IPS DF 4.7 (cell line): ENCODE results near the gene RAET1E.
"Not testable (repeated sequence)": the region's sequence is repeated elsewhere in the genome, so short reads cannot be mapped to it uniquely, and the experiment has no call there.

Experiments used
- DNase-seq: peaks from one replicate; pipeline ENCODE4 v3.0.0-alpha.2; 2013; ENCODE audit warnings: low spot score; ENCODE audit errors: extremely low read depth

RAET1E gene

DNA sequence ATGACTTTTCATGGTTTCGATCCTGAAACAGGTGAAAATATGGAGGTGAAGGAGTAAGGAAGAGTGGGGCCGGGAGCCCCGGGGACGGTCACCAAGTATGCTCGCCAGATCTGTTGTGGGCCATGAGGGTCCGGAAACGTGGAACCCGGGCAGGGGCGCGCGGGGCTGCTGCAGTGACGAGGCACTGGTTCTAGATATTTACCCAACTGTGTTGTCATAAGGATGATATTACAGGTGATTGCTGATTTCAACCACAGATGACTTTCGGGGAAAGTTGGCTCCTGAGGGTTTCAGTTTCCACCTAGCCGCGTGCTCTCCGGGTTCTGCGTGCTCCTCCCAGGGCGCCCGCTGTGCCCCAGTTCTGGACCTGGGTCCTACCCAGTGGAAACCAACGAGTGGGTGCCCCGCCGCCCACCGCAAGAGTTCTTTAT lies 12.8 kb upstream of the RAET1E start:
- DNase-seq, result no peak

DNA sequence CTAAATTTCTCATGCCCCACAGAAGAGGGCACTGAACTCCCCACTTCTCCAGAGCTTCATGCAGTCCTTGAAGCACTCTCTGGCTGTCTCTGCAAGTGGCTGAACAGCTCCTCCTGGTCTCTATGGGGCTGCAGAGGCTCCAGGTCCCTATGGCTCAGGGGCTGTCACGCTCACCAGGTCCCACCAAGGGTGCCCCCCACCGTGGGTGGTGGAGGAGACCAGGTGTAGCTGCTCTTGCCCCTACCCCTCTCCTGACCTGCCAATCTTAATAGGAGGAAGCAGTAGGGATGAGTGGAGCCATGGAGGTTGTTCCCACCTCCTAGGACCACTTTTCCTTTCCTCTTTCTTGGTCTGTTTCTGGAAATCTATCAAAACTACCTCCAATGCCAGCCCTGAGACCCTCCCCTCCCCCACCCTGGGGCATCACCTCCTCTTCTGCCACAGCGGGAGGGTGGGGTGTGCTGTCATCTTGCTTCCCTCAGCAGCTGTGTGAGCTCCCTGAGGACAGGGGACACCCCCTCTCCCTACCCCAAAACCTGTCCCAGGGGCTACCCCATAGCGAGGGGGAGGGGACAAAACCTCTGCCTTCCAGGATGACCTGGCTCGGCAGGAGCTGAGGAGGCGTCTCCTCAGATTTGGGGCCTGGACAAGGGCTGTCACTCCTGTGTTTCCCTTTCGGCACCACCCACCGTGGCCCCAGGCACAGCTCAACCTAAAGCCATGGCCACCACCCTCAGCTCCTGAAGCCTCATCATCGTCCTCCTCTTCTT lies 12.0 kb upstream of the RAET1E start:
- no peak for DNase-seq

DNA sequence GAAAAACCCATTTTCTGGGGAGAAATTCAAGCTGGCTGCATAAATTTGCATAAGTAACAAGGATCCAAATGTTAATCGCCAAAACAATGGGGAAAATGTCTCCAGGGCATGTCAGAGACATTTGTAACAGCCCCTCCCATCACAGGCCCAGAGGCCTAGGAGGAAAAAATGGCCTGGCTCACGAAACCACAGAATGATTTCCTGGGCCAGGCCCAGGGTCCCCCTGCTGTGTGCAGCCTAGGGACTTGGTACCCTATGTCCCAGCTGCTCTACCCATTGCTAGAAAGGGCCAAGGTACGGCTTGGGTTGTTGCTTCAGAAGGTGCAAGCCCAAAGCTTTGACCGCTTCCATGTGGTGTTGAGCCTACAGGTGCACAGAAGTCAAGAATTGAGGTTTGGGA lies 10.6 kb upstream of the RAET1E start:
- DNase-seq, result not testable (repeated sequence)

DNA sequence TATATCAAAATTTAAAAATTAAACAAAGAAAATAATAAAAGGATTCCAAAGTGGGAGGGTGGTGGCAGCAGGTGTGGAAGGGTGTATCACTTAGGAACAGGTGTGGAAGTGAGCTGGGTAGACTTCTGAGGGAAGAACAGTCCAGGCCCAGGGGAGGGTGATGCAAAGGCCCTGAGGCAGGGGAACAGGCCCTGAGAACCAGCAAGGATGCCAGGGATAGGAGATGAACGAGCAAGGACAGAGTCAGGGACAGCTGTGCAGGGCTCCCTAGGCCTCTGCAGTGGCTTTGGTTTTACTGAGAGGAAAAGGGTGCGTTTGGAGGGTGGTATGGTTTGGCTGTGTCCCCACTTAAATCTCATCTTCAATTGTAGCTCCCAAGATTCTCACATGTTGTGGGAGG lies 9.4 kb upstream of the RAET1E start:
- DNase-seq, result no peak

DNA sequence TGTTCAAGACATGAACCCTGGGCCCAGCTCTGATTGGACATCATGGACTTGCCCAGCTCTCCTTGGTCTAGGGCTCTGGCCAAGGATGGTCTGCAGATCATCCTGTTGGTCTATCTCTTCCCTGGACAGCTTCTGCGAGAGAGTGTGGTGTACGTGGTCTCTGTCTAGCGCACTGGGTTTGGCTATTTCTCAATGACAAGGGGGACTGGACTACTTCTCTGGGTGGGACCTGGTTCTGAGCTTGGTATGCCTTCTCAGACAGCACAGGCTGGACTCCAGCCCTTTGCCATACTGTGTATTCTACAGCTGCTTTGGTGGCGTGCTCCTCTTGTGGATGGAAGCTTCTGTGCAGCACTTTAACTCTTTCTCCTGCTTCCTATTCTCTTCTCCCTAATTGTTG lies 8.5 kb upstream of the RAET1E start:
- DNase-seq, result no peak

DNA sequence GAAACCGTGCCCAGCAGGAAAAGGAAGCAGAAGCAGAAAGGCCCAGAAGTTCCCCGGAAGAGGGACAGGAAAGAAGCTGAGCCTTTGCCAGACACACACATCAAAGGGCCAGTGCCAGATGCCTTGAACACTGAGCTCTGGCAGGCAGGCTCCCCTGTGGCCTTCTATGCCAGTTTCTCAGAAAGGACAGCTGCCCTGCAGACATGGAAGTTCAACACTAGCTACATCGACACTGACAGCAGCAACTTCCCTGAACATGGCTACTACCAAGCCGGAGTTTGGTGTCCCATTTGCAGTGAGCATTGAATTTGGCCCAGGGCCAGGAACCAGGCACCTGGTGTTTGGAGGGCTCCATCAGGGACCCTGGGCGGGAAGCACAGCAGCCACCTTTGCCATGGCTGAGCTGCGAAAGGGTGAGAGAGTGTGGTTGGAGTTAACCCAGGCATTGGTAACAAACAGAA lies 8.0 kb upstream of the RAET1E start:
- DNase-seq, result no peak

DNA sequence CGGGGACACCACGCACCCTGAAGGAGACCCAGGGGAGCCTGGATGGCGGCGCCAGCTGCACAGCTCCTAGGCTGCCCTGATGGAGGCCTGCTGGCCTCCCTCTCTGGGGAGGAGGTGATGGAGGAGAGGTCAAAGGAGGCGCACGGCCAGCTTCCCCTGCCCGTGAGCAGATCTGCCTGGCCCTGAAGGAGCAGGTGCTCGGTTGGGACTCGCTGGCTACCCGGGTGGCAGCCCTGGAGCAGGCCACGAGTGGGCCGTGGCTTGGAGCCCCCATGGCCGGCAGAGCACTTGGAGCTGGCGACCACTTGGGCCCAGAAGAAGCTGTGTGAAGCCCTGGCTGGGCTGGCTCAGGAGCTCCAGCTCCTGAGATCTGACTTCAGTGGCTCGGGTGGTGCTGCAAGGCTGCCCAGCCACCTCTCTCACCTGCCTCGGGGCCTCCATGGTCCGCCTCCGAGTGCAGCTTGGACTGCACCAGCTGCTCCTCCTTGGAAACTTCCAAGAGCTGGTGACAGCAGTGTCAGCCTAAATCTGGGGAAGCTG lies 7.5 kb upstream of the RAET1E start:
- no peak for DNase-seq

DNA sequence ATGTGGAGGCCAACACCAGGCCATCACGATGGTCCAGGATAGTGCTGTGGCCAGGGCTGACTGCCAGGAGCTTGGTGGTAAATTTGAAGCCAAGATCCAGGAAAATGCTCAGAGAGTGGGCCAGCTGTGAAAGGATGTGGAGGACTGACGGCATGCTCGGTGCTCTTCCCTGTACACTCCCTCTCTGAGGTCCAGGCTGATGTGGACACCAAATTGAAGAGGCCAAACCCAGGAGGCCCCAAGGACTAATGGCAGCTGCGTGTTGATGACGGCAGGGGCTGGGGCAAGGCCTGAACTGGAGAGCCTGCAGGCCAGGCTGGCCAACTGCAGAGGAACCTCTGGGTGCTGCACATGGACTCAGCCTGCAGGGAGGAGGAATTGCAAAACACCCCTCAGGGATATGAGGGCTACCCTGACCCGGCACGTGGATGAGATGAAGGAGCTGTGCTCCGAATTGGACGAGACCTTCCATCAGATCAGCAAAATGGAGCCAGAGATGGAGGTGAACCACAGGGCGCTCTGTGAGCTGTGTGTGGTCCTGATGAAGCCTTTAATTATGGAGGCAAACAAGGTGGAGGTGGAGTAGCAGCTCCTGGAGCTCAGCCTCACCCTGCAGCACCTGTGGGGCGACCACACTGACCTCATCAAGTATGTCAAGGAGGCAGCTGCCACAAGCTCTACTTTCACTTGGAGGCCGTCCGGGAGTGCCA lies 6.9 kb upstream of the RAET1E start:
- no peak for DNase-seq

DNA sequence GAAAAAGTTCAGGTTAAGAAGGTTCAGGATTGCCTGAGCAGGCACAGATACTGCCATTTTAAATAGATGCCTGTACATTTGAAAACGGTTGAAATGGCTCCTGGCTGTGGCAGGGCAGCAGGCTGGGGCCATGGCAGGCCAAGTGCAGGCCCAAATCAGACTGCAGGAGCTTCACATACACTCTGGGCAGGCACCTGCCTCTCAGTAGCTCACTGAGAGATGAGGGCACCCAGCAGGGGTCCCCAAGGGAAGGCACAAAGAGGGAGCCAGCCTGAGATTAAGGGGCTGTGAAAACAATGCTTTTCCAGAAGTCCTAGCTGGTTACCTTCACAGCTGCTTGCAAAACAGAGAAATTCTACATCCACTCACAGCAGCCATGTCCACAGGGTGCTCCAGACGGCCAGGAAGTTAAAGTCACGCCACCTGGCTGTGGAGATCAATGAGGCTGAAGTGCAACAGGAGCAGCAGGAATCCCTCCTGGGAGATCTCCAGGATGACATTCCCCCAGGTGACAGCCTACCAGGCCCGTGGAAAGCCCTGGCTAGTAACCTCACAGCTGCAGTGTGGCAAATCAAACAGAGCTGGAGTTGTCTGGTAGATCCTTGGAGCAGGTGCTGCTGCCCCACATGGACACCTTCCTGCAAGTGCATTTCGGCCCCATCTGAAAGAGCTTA lies 6.2 kb upstream of the RAET1E start:
- DNase-seq, result no peak

DNA sequence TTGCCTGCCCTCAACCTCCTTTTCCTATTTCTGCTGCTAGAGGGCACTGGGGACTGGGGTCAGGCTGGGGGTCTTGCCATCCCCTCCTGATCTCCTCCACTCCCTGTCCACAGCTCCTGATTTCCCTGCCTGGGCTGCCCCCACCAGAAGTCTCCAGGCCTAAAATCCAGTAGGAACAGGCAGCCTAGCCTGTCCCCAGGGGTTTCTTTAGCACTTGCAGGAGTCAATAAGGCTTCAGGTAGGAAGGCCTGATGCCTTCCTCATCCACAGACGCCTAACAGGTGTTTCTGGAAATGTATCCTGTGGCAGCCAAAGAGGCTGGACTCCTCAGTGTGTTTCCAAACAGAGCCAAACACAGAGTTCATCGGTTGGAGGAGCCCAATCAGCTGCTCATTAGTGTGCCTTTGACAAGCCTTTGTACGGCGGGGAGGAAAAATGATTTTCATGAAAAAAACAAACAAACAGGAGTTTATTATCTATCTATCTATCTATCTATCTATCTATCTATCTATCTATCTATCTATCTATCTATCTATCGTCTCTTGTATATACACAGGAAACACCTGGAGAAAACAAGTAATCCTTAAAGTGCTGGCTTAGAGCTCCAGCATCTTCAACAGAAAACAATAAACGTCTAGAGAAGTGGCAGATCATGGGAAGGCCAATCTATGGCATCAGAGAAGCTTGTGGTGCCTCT lies 3.7 kb upstream of the RAET1E start:
- no peak for DNase-seq

DNA sequence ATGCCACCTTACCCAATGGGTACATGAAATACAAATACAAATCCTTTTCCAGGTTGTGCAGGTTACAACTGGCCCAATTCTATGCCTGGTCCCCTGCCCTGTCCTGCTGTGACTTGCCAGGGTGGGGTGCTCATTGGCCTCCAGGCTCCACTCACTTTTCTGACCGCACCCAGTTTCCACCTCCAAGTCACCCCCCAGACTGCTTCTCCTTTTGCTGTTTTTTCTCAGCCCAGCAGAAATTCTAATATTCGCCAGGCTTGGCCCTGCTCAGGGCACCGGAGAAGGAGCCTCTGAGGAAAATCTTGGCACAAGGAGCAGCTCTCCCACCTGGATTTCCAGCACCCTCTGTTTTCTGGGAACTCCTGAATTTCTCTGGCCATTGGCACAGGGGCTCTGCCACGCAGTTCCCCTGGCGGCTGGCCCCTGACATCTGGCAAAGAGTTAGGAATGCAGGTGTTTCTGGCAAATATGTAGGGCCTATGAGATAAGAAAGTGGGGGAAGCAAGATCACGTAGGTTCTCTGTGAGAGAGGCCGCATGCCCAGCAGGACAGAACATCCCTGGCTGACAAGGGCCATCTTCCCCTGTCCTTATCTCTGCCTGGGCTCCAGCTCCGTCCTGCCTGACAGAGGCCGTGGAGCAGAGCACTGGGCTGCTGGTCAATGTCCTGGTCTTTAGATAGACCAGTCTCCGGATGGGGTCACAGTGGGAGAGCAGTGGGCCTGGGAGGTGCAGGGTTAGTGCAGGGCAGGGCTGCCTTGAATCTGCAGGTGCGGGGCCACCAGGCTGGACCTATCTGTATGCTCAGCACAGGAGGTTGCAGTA lies 2.9 kb upstream of the RAET1E start:
- no peak for DNase-seq

DNA sequence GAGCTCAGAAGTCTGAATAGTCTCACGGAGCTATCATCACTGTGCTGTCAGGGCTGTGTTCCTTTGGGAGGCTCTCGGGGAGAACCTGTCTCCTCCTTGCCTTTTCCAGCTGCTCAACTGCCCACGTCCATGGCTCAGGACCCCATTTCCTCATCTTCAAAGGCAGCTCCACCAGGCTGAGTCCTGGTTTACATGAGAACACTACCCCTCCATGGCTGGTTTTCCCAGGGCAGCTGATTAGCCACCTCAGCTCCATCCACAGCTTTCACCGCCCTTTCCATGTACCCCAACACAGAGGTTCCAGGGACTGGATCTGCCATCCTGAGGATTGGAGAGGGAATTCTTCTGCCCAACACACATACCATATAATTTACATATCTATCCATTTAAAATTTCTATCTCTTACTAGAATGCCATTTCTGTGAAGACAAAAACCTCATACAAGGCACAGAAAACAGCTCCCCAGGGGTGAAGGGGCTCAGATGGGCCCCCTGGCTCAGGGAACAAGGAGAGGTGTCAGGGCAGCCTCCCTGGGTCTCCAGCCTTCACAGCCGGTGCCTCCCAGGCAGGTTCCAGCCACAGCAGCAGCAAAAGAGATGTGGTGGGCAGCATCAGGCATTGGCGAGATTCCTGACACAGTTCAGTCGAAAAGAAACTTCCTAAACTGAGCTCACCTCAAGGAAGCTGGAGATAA lies 2.2 kb upstream of the RAET1E start:
- DNase-seq, result no peak

DNA sequence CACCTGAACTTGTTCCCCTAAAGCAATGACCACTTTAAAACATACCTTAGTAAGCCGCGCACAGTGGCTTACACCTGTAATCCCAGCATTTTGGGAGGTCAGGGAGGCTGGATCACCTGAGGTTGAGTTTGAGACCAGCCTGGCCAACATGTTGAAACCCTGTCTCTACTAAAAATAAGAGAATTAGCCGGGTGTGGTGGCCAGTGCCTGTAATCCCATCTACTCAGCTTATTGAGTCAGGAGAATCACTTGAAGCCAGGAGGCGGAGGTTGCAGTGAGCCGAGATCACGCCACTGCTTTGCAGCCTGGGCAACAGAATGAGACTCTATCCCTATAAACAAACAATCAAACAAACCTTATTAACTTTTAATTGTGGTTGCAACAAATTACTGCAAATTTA lies 1.6 kb upstream of the RAET1E start:
- DNase-seq, result no peak

DNA sequence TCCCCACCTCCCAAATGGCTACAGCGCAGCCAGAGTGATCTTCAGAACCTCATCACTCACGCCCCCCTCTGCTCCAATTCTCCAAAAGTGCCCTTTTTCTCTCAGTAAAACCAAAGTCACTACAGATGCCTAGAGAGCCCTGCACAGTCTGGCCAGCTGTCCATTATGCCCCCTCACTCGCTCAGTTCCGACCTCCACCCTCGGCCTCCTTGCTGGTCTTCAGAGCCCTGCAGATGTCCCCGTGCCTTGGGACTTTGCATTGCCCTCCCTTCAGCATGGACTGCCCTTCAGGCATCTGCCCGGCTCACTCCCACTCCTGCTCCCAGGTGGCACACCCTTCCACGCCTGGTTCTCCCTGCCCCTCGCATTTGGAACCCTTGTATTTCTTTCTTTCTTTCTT lies 1.1 kb upstream of the RAET1E start:
- DNase-seq, result no peak

DNA sequence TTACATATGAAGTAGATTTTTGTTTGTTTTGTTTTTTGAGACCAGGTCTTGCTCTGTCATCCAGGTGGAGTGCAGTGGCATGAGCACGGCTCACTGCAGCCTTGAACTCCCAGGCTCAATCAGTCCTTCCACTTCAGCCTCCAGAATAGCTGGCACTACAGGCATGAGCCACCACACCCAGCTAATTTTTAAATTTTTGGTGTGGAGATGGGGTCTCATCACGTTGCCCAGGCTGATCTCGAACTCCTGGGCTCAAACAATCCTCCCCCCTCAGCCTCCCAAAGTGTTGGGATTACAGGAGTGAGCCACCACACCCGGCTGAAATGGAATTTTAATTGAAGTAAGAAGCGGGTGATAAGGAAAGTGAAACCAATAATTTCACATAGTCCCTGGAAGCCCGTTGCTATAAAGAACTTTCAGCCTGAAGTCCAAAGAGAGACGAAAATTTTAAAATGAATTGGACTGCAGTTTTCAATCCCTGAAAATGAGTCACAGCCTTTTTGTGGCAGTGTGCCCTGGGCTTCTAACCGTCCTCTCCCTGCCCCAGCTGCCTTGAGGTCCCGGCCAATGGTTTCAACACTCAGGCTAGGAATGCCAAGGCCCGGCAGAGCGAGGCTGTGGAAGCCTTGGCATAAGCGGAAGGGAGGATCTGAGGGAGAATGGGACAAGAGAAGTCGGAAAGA lies 757 bp downstream of the RAET1E start:
- no peak for DNase-seq

DNA sequence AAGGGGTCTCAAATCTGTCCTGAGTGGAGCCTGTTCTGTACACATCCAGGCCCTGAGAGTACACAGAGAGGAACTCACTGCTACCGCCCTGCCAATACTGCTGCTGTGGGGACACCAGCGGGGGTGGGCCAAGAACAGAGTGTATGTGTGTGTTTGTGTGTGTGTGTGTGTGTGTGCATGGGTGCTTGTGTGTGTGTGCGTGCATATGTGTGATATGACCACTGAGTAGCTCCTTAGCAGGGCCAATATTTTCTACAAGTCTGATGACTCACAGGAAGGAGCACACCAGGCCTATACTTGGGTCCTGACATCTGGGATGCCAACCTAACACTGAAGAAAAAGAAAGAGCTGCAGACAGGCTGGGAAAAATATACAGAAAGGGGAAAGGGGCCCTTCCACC lies 1.4 kb downstream of the RAET1E start:
- DNase-seq, result no peak

DNA sequence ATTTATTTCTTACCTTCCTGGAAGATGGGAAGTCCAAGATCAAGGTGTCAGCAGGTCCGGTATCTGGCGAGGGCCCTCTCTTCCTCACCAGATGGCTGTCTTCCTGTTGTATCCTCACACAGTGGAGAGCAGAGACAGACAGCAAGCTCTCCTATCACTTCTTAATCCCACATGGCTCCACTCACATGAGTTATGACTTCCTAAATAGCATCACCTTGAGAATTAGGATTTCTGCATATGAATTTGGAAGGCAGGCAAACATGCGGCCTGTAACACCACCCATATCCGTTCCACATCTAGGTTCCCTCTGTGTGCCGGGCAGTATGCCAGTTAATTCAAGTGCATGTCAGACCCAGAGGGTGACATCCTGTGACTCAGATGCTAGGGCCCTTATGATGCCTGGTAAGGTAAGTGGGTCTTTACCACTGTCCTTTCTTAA lies 2.1 kb downstream of the RAET1E start:
- DNase-seq, result no peak

DNA sequence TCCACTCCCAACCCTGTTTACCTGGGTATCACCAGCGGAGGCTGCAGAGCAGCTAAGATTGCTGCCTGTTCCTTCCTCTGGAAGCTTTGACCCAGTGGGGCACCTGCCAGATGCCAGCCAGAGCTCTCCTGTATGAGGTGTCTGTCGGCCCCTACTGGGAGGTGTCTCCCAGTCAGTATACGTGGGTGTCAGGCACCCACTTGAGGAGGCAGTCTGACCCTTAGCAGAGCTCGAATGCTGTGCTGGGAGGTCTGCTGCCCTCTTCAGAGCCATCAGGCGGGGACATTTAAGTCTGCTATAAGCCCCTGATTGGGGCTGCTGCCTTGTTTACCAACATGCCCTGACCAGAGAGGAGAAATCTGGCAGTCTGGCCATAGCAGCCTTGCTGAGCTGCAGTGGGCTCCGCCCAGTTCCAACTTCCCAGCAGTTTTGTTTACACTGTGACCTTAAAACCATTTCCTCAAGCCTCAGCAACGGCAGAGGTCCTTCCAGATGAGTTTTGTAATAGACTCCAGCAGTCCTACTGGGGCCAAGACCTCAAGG lies 2.8 kb downstream of the RAET1E start:
- no peak for DNase-seq

DNA sequence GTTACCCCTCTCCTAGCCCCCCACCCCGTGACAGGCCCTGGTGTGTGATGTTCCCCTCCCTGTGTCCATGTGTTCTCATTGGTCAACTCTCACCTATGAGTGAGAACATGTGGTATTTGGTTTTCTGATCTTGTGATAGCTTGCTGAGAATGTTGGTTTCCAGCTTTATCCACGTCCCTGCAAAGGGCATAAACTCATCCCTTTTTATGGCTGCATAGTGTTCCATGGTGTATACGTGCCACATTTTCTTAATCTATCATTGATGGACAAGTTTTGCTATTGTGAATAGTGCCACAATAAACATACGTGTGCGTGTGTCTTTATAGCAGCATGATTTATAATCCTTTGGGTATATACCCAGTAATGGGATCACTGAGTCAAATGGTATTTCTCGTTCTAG lies 6.0 kb downstream of the RAET1E start:
- not testable (repeated sequence) for DNase-seq
